ENCODE data around the gene DOCK6. TPM values are rescaled to one million over a fixed set of nuclear protein-coding genes. Genes with fewer than 3 reads are reported as not detected.

Gene DOCK6
- polyA plus RNA-seq, 3 donors: 49.6 to 69.8 (median 67.7) TPM

GRCh38 chr19:11225172-11225571 lies 37.2 kb downstream of the DOCK6 start:
- DNase-seq: no peak

GRCh38 chr19:11224429-11224828 lies 37.9 kb downstream of the DOCK6 start:
- DNase-seq: no peak

- DNase-seq: no peak
Measured at GRCh38 chr19:11223200-11223599, 39.1 kb downstream of the DOCK6 start.

GRCh38 chr19:11221082-11221598 lies 41.2 kb downstream of the DOCK6 start:
- DNase-seq: no peak

- no peak for DNase-seq
Measured at GRCh38 chr19:11214387-11214786, 47.9 kb downstream of the DOCK6 start.

GRCh38 chr19:11210656-11210928 lies 51.7 kb downstream of the DOCK6 start:
- no peak for DNase-seq

GRCh38 chr19:11209839-11210655 lies 52.3 kb downstream of the DOCK6 start:
- DNase-seq: no peak

GRCh38 chr19:11208561-11209471 lies 53.5 kb downstream of the DOCK6 start:
- no peak for DNase-seq

GRCh38 chr19:11205939-11206570 lies 56.3 kb downstream of the DOCK6 start:
- no peak for DNase-seq

- DNase-seq: no peak
Measured at GRCh38 chr19:11204943-11205349, 57.4 kb downstream of the DOCK6 start.

GRCh38 chr19:11204076-11204602 lies 58.2 kb downstream of the DOCK6 start:
- no peak for DNase-seq

GRCh38 chr19:11203194-11204075 lies 58.9 kb downstream of the DOCK6 start:
- DNase-seq: no peak

- DNase-seq: no peak
Measured at GRCh38 chr19:11202488-11203193, 59.7 kb downstream of the DOCK6 start.

- no peak for DNase-seq
Measured at GRCh38 chr19:11201791-11202190, 60.5 kb downstream of the DOCK6 start.

- DNase-seq: no peak
Measured at GRCh38 chr19:11200931-11201330, 61.4 kb downstream of the DOCK6 start.

GRCh38 chr19:11200015-11200574 lies 62.2 kb downstream of the DOCK6 start:
- no peak for DNase-seq

- DNase-seq: no peak
Measured at GRCh38 chr19:11199517-11199916, 62.8 kb downstream of the DOCK6 start.

GRCh38 chr19:11198769-11199424 lies 63.4 kb downstream of the DOCK6 start:
- DNase-seq: no peak

GRCh38 chr19:11198175-11198534 lies 64.2 kb downstream of the DOCK6 start:
- DNase-seq: no peak

All from renal pelvis (tissue), 4 donors.